HuH-7.5 (cell line): ENCODE data around the gene APOL3.
"Not testable (repeated sequence)": the region's sequence is repeated elsewhere in the genome, so short reads cannot be mapped to it uniquely, and the experiment has no call there.

Experiments
- DNase-seq: peaks from one replicate; pipeline ENCODE4 v3.0.0; 2011; ENCODE audit warnings: low spot score

APOL3 gene

GRCh38 chr22:36156515-36157419 is 3.8 kb downstream of the APOL3 start:
- DNase-seq: no peak

DNA sequence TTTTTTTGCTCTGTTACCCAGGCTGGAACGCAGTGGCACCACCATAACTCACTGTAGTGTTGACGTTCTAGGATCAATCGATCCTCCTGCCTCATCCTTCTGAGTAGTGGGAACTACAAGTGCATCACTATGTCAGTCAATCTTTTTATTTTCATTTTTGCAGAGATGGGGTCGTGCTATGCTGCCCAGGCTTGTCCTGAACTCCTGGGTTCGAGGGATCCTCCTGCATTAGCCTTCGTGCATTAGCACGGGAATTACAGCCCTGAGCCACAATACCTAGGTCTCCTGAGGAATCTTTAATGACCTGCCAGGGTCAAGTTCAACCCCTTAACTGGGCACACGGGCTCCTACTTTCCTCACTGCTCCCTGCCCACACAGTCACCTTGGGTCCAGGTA is 4.4 kb downstream of the APOL3 start:
- no peak for DNase-seq

- DNase-seq: no peak
Measured at GRCh38 chr22:36155702-36156101, 4.9 kb downstream of the APOL3 start.

DNA sequence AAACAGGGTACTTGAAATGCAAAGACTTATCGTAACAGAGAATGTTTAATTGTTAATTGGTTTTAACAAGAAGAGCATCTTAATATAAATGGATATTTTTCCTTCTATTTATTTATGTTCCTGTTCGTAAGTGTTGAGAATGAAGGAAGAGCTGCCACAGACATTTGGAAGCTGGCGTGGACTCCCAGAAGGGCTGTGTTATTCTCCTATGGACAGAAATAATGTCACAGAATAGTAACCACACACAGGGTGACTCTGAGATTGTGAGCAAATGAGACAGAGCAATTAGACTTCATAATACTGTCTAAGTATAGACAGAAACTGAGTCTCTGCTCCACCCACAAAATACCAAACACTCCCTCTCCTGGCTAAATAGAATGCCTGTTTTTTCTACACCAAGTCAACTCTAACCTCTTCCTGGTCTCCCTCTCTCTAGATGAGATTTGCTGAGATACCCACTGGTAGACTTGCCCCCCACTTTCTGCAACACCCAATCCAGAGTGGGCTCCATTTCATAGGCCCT is 6.1 kb downstream of the APOL3 start:
- DNase-seq: no peak

- no peak for DNase-seq
Measured at GRCh38 chr22:36153501-36154422, 6.8 kb downstream of the APOL3 start.

DNA sequence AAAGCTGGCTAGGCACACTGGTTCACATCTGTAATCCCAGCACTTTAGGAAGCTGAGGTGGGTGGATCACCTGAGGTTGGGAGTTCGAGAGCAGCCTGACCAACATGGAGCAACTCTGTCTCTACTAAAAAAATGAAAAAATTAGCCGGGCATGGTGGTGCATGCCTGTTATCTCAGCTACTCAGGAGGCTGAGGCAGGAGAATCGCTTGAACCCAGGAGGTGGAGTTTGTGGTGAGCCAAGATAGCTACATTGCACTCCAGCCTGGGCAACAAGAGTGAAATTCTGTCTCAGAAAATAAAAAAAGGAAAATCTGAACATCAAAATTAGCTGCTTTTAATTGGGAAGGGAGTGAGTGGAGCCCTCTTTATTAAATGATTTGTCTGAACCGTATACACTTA is 7.7 kb downstream of the APOL3 start:
- DNase-seq: not testable (repeated sequence)

DNA sequence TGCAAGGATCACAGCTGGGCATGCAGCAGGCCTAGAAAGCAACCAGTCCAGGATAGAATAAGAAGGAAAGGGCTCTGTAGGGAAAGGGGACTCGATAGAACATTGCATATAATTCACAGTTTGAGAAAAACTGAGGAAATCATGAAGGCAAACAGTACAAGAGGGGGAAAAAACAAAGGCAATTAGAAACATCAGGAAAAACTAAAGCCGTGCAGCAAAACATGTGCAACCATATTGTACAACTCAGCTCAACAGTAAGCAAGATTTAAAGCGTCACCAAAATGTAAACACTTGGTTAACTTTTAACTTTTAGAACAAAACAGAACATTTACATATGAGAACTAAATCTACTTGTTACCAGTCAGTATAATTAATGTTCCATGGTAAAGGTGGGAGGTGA is 8.5 kb downstream of the APOL3 start:
- DNase-seq: no peak

- DNase-seq: no peak
Measured at GRCh38 chr22:36151006-36151595, 9.5 kb downstream of the APOL3 start.

DNA sequence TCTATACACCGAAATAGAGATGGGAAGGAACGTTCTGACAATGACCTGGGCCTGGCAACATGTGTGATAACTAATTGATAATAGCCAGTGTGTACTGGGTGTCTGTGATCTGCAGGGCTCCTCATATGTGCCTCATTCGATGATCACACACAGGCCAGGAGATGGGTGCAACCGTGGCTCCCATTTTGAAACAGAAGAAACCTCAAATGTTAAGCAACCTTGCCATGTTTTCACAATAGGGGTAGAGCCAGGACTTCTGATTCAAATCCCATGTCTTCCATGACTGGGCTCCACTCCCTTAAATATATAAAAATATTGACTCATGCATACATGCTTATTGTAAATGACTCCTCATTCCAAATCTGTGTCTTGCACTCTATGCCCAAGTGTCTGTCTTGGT is 11.1 kb downstream of the APOL3 start:
- no peak for DNase-seq

GRCh38 chr22:36148411-36148810 is 12.1 kb downstream of the APOL3 start:
- DNase-seq: no peak

DNA sequence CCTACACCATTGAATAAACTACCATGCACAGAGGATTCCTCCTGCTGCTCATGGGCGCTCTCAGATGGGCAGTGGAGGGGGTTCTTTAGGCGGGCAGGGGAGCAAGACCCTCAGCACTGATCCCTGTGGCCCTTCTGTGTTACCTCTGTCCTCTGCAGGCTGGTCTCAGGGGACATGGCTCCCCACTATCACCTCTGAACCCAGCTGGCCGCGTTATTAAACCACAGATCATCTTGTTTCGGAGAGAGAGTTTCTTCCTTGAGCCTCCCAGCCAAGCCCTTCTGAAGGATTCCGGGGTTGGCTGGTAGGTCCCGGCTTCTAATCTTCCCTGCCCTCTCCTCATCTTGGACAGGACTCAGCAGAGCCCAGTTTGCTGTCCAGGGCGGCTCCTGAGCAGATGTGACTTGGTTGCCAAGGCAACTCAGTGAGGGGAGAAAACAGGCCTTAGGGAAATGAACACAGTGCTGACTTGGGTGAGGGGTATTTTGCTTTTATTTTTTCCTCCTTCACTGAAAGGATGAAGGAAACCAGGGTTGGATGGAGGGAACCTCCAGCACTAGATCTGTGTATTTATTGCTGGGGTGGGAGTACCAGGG is 13.3 kb downstream of the APOL3 start:
- no peak for DNase-seq

GRCh38 chr22:36145881-36146280 is 14.7 kb downstream of the APOL3 start:
- DNase-seq: no peak

DNA sequence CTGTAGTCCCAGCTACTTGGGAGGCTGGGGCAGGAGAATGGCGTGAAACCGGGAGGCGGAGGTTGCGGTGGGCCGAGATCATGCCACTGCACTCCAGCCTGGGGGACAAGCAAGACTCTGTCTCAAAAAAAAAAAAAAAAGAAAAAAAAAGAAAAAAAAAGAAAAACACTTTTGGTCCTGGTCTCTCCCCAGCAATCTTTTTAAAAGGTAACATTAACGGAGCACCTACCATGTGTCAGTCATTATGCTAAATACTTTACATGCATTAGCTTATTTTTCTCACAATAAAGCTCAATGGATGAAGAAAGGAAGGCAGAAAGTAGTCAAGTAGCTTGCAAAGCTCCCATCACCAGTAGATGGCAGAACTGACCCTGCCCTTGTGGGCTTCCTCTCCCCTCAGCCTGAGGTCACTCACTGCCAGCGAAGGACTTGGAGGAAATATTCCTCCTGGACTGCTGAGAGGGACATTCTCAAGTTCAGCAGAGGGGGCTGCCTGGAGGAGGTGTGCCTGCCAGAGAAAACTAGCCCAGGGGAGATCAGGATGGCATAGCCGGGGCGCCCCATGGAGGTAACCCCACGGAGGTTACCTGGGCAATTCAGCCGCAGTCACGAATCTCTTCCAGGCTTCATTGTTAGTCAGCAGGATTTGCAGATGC is 15.5 kb downstream of the APOL3 start:
- no peak for DNase-seq

GRCh38 chr22:36143956-36144355 is 16.6 kb downstream of the APOL3 start:
- no peak for DNase-seq

DNA sequence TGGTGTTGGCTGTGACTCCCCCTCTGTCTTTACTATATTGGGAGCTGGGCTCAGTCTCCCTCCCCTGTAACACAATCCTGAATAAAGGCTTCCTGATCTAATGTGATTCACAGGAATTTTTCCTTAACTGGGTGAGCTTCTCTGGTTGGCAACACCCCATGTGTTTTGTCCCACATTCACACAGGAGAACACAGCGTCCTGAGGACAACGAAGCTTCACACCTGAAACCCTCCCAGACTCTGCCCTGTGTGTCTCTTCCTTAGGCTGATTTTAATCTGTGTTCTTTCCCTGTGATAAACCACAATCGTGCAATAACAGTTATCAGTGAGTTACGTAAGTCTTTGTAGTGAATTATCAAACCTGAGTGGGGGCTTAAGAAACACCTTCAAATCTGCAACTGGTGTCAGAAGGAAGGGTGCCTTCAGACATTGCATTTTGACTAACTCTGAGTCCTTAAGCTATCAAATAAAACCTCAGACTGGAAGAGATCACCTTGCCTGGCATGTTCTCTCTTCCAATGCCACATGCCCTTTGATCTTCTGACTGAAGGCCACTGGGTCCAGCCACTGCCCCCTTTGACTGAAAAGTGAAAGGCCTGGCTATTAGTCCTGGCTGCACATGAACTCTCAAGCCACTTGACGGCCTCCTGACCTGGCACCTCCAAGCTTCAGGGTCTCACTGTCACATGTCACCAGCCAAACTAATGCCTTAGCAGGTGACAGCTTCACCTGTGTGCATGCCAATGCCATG is 17.3 kb downstream of the APOL3 start:
- DNase-seq: no peak

DNA sequence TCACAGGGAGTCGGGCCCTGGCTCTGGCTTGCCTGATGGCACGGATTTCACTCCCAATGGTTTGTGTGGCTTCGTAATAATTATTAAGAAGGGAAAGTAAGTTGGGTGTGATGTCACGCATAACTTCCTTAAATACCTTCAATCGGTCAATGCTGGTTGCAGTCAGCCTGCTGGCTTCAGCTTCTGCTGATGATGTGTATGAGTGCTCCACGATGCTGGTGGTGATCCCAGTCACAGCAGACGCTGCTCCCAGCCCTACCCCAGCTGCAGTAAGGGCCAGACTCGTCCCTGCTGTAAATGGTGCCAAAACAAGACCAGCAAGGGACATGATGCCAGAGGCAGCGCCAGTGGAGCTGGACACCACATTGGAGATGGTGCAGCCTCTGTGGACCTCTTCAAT is 19.1 kb downstream of the APOL3 start:
- DNase-seq: no peak

GRCh38 chr22:36138709-36139108 is 21.8 kb downstream of the APOL3 start:
- DNase-seq: not testable (repeated sequence)

- no peak for DNase-seq
Measured at GRCh38 chr22:36136988-36137387, 23.6 kb downstream of the APOL3 start.

GRCh38 chr22:36136475-36136874 is 24.1 kb downstream of the APOL3 start:
- DNase-seq: no peak

GRCh38 chr22:36135306-36135980 is 25.1 kb downstream of the APOL3 start:
- no peak for DNase-seq
